ENCODE measurements around the gene ZBTB7C. TPM values are rescaled to one million over a fixed set of nuclear protein-coding genes. Genes with fewer than 3 reads are reported as not detected.

The ZBTB7C gene
- polyA plus RNA-seq, 1 experiment, result not detected

- Histone ChIP-seq H3K36me3 (ENCODE audit: control insufficient read depth, insufficient read depth, low read length) (no peaks in the 10 kb centered on the region), H3K27me3 (ENCODE audit: control insufficient read depth, insufficient read depth, low read length) (peaks cover 3% of the 10 kb centered on the region), H3K4me3 (ENCODE audit: low read depth, low read length) (no peak overlapping the region)
- CTCF ChIA-PET, result interaction anchor here (0.8 to 2.4 kb wide), 9 partner anchors 9 to 467 kb away, joined by 3 to 13 read pairs (median 5); no protein-coding TSS in a partner anchor
- POLR2A ChIA-PET, result no interaction called here
- peak; percentile 37; the same call in 1 of the 2 replicates for TF ChIP-seq CTCF (IDR thresholded peaks at IDR 0.05; ENCODE audit: insufficient read depth, low read depth, low read length)
- no peak for DNase-seq (ENCODE audit: low read depth)
These were observed 411.8 kb downstream of the ZBTB7C start for GRCh38 chr18:47997338-47997780.

- no peaks in the 10 kb centered on the region for H3K36me3 ChIP-seq (ENCODE audit: control insufficient read depth, insufficient read depth, low read length)
- CTCF ChIA-PET, result interaction anchor here (0.7 to 1.1 kb wide), 2 partner anchors 12 to 220 kb away, joined by 3 to 5 read pairs; no protein-coding TSS in a partner anchor
- TF ChIP-seq CTCF (IDR thresholded peaks at IDR 0.05; ENCODE audit: insufficient read depth, low read depth, low read length), result no peak
- H3K27me3 ChIP-seq (ENCODE audit: control insufficient read depth, insufficient read depth, low read length), result peaks cover 3% of the 10 kb centered on the region
- DNase-seq (ENCODE audit: low read depth), result no peak
- POLR2A ChIA-PET, result no interaction called here
- no peak overlapping the region for H3K4me3 ChIP-seq (ENCODE audit: low read depth, low read length)
These were observed 413.1 kb downstream of the ZBTB7C start for GRCh38 chr18:47996091-47996541.

DNA sequence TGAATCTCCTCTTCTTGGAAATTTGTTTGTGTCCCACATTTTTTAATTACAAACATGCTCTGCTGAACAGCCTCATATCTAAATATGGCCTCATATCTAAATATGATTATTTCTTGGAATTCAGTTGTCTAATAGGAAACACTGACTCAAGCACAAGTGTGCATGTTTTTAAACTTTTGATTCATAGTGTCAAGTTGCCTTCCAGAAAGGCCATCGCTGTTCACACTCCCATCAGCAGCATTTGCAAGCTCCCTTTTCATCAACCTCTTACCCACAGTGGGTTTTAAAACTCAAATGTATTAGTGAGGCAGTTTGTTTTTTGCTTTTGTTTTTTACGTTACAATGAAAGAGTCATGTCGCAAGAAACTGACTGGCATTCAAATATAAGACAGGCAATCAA is 413.5 kb downstream of the ZBTB7C start:
- ChIA-PET CTCF (interaction anchor here (0.7 to 1.1 kb wide), 2 partner anchors 12 to 219 kb away, joined by 3 to 5 read pairs; no protein-coding TSS in a partner anchor), POLR2A (no interaction called here)
- no peak for TF ChIP-seq CTCF (IDR thresholded peaks at IDR 0.05; ENCODE audit: insufficient read depth, low read depth, low read length)
- no peak for DNase-seq (ENCODE audit: low read depth)
- H3K36me3 ChIP-seq (ENCODE audit: control insufficient read depth, insufficient read depth, low read length), result no peaks in the 10 kb centered on the region
- H3K27me3 ChIP-seq (ENCODE audit: control insufficient read depth, insufficient read depth, low read length), result peaks cover 3% of the 10 kb centered on the region
- no peak overlapping the region for H3K4me3 ChIP-seq (ENCODE audit: low read depth, low read length)

DNA sequence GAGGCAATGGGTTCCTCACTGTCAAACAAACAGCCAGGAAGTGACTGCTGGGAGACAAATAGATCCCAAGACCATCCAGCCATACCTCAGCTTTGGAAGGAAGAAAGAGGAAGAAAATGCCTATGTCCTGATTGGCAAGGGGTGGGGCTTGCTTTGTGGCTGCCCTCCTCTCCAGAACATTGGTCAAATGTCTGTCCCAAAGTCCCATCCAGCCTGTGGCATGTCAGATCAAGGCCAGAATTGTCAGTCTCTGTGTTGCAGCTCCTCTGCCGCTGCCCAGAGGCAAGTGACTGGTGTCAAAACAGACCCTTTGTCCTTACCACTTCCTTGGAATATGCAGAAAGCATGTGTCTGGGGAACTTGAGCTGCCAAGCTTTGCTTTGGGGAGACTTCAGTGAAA is 415.8 kb downstream of the ZBTB7C start:
- no peak for DNase-seq (ENCODE audit: low read depth)
- TF ChIP-seq CTCF (IDR thresholded peaks at IDR 0.05; ENCODE audit: insufficient read depth, low read depth, low read length), result no peak
- H3K36me3 ChIP-seq (ENCODE audit: control insufficient read depth, insufficient read depth, low read length), result no peaks in the 10 kb centered on the region
- ChIA-PET CTCF (no interaction called here), POLR2A (no interaction called here)
- no peak overlapping the region for H3K4me3 ChIP-seq (ENCODE audit: low read depth, low read length)
- peaks cover 3% of the 10 kb centered on the region for H3K27me3 ChIP-seq (ENCODE audit: control insufficient read depth, insufficient read depth, low read length)

DNA sequence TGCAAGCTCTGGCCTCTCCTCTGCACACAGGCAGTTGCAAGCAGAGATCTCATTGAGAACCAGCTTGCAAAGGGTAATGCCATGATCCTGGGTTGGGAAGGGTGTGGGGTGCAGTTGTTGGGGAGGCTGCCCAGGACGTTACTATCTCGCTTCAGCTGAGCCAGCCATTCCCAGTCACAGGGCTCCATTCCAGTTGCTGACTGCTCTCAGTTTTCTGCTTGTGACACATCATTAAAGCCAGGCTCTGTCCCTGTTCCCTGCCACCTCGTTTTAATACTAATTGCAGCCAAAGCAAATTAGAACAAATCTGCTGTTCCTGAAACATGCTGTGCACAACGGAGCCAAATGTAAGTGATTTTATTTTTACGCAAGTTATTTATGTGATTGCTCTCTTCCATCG is 416.2 kb downstream of the ZBTB7C start:
- no peak for DNase-seq (ENCODE audit: low read depth)
- POLR2A ChIA-PET, result no interaction called here
- peaks cover 3% of the 10 kb centered on the region for H3K27me3 ChIP-seq (ENCODE audit: control insufficient read depth, insufficient read depth, low read length)
- CTCF ChIA-PET, result no interaction called here
- no peaks in the 10 kb centered on the region for H3K36me3 ChIP-seq (ENCODE audit: control insufficient read depth, insufficient read depth, low read length)
- no peak for TF ChIP-seq CTCF (IDR thresholded peaks at IDR 0.05; ENCODE audit: insufficient read depth, low read depth, low read length)
- H3K4me3 ChIP-seq (ENCODE audit: low read depth, low read length), result no peak overlapping the region
